ENCODE data around the gene CTNND2.

The CTNND2 gene

DNA sequence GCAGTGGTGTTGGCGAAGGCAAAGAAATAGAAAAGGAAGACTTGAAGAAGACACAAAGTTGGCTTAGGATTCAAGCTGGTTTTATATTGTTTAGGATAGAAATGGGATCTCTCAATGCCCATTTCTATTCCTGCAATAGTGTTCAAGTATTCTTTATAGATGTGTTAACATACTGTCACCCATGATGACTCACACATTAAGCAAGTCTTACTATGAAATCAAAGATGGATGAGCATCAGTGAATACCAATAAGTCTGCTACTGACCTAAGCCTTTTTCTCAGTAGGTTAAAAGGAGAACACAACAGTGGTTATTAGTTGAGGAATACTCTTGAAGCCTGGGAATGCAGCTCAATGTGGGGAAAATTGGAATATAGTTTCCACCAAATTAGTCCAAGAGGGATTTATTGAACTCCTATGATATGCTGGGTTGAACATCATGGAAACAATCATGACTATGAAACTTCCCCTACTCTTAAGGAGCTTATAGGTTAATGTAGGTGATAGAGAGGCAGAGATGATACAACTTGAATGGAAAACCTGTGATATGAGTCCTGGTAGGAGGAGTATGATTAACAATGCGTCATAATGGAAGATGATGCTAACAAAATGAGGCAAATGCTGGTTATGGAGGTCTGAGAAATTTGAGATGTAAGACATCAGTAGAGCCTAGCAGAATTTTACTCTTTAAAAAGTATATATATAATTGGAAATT is 726.1 kb downstream of the CTNND2 start:
- DNase-seq (ENCODE audit: low read depth, low spot score), result no peak

DNA sequence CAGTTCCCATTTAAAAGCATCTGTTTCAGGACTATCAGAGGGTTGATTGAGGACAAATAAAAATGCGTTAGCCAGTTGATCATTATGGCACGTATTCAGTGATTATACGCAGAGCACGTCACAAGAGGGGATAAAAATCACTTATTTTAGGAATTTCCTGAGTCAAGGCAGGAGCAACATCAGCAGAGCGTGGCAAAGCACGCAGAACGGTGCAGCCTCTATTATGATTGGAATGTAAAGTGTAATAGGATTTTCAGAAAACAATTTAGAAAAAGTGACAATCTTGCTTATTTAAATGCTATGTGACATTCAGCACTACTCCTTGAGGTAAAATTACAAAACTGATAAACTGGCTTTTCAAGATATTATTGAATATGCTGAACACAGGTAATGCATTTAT is 729.7 kb downstream of the CTNND2 start:
- DNase-seq (ENCODE audit: low read depth, low spot score), result no peak

GRCh38 chr5:11172484-11172883 is 731.8 kb downstream of the CTNND2 start:
- no peak for DNase-seq (ENCODE audit: low read depth, low spot score)

DNA sequence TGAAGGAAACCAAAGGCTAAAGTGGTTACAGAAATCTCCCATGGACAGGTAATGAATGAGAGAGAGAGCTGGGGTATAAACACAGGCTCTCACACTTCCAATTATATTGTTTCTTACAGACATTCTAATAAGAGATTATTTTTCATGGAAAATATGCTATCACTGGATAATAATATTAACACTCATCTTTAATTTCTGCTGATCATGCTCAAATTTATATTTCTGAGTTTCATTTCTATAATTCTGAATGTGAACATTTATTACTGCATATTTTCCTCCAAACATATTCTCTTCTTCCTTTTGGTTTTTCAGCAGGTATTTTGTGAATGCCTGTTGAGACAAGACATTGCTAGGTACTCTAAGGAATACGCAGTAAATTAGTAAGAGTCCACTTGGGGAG is 733.0 kb downstream of the CTNND2 start:
- no peak for DNase-seq (ENCODE audit: low read depth, low spot score)

- DNase-seq (ENCODE audit: low read depth, low spot score), result peak; percentile 74
Observed at GRCh38 chr5:11166923-11167322, 737.3 kb downstream of the CTNND2 start.

DNA sequence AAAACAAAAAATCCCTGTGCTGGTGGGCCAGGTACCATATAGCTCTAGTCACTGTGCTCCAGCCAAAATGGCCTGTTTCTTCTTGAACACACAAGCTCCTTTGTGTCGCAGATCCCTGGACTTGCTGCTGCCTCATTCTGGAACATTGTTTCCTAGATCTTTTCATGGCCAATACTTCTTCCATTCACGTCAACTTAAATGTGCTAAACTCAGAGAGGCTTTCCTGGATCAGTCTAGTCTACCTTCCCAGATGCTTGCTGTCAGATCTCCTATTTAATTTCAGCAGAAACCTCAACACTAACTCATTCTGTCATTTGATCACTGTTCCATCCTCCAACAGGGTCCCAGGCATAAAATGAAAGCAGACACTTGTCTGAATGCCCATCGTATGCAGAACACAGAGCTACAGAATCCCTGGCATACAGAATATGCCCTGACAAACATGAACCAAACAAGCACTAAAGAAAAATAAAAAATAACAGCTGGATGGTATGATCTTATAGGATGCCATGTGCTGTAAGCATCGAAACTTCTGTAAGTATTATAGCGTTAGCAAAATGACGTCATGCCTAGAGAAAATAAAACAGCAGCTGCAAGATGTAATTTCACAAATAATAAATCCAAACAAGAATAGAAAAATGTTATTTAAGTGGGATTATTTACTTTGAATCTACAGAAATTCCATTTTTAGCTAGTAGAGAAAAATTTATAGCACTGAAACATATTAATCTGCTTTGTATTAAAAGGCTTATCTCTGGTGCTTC is 739.5 kb downstream of the CTNND2 start:
- DNase-seq (ENCODE audit: low read depth, low spot score), result no peak

DNA sequence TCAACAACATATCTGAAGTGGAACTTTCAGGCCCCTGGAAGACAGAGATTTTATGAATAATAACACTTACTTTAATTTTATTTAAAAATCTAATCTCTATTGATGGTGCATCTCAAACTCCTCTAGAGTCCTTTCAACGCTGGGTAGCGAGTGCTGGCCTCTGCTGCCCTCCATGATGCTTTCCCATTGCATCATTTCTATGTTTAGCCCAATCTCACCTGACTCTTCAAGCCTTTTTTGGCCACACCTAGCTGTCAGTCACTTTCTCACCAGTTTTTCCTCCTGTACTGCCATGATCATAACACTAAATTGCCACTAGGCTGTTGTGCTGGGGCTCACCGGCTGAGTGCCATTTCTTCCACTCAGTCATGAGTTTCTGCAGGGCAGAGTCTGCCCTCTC is 747.1 kb downstream of the CTNND2 start:
- no peak for DNase-seq (ENCODE audit: low read depth, low spot score)

- DNase-seq (ENCODE audit: low read depth, low spot score), result no peak
Observed at GRCh38 chr5:11153670-11154382, 750.4 kb downstream of the CTNND2 start.

DNA sequence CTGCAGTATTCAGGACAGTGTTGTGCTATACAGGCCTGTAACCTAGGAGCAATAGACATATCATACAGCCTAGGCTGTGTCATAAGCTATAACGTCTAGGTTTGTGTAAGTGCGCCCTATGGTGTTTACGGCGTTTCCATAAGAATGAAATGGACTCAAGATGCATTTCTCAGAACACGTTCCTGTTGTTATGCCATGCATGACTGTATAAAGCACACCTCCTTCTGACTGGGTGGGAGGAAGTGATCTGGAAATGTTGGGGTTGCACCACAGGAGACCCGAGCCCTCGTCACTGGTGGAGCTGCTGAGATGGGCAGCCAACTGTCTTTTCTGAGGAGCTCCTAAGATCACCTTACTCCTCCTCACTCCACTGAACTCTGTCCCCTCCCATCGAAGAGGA is 751.9 kb downstream of the CTNND2 start:
- DNase-seq (ENCODE audit: low read depth, low spot score), result no peak

GRCh38 chr5:11150976-11151375 is 753.3 kb downstream of the CTNND2 start:
- DNase-seq (ENCODE audit: low read depth, low spot score), result no peak

DNA sequence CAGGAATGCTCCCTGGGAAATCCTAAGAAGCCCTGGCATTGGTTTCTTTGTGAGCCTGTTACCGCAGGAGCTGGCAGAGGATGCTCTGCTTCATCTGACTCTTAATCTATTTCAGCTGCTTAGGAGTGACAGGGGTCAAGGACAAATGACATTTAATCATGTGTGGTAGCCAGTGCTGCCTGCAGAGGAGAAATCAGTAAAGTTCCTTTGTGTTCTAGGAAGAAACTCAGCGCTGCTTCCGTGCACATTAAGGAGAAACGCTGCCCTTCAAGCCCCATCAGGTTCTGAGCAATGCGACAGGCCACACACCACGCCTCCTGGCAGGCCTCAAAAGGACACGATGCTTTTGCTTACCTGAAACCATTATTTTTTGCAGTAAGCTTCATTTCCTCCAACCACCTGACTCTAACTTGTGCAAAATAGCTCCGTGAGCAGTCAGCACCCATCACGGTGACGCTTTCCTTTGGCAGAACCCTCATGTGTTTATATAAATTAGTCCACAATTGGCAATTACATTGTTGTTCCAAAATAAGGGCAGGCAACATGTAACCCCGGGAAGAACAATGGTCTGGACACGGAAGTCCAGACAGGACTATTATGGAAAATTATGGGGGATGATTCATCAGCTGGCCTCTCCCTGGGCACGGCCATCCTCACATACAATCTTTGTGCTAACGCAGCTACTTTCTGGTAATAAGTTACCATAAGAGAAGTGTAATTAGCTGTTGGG is 755.3 kb downstream of the CTNND2 start:
- DNase-seq (ENCODE audit: low read depth, low spot score), result peak; percentile 29

DNA sequence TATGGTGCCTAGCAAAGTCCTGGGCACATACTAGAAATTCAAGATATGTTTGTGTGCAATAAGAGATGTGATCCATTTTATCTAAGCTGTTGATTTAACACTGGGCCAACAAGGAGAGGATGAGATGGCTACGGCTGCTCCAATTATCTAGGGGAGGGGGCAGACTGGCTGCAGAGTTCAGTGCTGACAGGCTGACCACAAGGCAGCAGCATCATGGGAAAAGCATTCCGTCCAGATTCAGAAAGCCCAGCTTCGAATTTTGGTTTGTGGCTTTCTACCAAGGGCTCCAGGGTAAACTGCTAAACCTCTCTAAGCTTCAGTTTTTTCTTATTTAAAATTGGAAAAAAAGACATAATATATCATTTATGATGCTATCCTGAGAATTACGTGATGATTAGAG is 758.1 kb downstream of the CTNND2 start:
- no peak for DNase-seq (ENCODE audit: low read depth, low spot score)

DNA sequence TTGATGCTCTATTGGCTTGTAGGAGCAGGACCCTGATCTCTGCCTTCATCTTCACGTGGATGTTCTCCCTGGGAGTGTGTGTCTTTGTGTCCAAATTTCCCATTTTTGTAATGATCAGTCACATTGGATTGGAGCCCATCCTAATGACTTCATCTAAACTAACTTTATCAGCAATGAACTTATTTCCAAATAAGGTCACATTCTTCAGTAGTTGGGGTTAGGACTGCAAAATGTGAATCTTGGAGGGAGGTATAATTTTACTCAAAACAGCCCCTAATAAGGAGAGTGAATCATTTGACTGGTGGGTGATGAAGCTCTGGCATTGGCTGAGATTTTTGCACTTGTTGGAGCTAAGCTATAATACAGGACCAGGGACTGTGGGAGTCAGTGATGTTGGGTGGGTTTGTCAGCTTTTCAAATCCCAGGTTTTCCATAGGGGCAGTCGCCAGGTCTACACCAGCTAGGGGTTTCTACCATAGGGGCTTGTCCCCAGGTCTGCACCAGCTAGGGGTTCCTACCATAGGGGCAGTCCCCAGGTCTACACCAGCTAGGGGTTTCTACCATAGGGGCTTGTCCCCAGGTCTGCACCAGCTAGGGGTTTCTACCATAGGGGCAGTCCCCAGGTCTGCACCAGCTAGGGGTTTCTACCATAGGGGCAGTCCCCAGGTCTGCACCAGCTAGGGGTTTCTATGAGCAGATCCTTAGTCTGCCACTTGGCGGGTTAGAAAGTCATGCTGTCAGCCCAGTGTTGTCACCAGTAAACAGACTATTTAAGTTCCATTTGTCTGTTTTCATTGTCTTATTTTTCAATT is 760.6 kb downstream of the CTNND2 start:
- peak; percentile 51 for DNase-seq (ENCODE audit: low read depth, low spot score)

DNA sequence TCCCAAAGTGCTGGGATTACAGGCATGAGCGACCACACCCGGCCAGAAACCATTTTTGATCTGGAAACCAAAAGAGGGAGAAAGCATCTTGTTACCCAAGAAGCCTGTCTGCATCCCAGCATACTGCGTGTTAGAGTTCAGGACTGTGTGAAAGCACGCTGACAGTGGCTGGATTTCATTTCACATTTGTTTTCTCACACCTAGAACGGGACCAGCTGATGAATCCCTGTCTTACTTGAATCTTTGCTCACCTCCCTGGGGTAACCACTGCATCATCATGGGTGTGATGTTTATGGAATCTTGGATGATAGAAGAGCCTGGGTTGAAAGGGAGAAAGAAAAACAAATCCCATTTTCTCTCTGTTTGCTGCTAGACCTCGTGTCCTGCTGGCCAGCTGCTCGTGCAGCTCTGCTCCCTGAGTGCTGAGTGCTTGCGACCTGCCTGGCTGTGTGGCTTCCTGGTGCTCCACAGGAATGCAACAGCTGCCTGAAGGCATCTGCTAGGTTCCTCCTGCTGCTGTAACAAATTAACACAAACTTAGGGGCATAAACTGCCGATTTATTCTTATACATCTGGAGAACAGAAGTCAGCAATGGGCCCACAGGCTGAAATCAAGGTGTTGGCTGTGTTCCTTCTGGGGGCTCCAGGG is 764.9 kb downstream of the CTNND2 start:
- peak; percentile 50 for DNase-seq (ENCODE audit: low read depth, low spot score)

DNA sequence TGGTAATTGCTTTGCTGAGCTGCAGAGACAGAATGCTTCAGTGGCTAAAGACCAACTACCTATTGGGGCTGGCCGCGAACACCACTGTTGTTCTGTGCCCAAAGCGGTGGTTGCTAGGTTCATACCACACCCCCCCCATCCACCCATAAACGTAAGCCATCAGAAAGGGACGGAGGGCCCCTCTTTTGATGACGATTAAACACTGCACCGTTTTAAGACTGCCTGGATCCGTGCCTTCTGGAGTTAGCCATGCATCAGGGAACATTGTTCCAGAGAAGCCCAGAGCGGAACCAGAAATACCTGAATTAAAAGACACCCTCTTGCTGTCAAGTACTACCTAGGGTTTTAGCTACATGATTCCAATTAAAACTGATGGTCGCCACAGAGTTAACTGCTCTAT is 774.1 kb downstream of the CTNND2 start:
- DNase-seq (ENCODE audit: low read depth, low spot score), result peak; percentile 15

GRCh38 chr5:11128021-11128420 is 776.2 kb downstream of the CTNND2 start:
- no peak for DNase-seq (ENCODE audit: low read depth, low spot score)

GRCh38 chr5:11126844-11127243 is 777.4 kb downstream of the CTNND2 start:
- DNase-seq (ENCODE audit: low read depth, low spot score), result no peak

DNA sequence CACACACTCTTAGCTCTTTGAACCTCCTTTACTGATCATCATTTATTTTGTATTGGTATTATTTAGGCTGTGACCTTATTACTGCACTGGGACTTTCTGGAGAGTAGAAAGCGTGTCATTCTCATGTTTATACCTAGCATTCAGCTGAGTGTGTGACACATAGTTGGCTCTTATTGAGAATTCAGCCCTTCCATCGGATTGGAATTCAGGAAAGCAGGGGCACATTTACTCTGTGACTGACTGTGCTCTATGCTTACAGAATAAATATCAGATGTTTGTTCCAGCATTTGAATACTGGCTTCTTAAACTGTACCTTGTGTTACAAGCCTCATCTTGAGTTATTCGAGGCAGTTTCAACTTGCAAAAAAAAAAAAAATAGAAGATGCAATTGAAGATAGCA is 782.4 kb downstream of the CTNND2 start:
- peak; percentile 66 for DNase-seq (ENCODE audit: low read depth, low spot score)

DNA sequence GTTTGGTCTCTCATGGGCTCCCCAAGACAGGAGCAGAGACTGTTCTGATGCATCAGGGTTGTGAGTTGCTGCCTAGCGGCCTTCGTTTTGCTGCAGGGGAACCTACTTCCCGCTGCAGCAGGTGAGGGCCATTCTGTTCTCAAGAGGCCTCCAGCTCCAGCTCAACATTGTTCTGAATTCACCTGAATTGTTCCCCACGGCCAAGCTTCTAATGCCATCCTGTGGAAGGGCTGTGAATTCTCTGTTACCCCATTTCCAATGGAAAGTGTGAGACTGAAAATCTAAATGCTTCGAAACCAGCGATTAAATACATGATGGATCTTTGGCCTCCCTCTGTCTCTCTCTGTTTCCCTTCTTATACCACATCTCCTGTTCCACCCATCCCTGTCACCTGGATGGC is 794.1 kb downstream of the CTNND2 start:
- no peak for DNase-seq (ENCODE audit: low read depth, low spot score)

DNA sequence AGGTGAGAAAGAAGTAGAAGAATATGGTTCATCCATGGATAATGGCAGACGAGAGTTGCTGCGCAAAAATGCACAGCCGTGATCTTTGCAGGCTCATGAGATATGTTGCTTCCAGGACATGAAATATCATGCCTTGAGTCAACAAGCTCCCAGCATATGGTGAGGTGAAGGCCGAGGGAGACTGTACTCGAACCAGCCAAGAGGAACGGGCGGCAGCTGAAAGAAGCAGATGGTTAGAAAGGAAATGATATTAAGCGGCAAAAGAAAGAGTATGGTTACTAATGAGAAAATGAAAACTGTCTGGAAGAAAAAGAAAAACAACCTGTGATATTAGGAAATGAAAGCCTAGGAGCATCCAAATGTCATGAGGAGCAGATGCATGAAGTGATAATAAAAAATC is 798.5 kb downstream of the CTNND2 start:
- DNase-seq (ENCODE audit: low read depth, low spot score), result no peak

All from astrocyte of the hippocampus (primary cell).